Smooth muscle cell (in vitro differentiated cells): Measurements from ENCODE around the gene ARMH3. TPM values are rescaled to one million over a fixed set of nuclear protein-coding genes. Genes with fewer than 3 reads are reported as not detected.
A peak's percentile ranks its signal among the peaks of the same experiment; 100 is the strongest.

ENCODE experiments used
- DNase-seq: peaks from one replicate; lab custom pipeline; 2025; ENCODE audit not compliant: unreplicated experiment; lab: John Stamatoyannopoulos, UW
- H2AFZ ChIP-seq: fragments of 200-600 bp; sonication (generic); 2 replicates; pipeline ENCODE4 v1.6.0; 2016; ENCODE audit warnings: antibody characterized with exemption, low read depth, mild to moderate bottlenecking
- H3F3A ChIP-seq: fragments of 200-600 bp; sonication (generic); 2 replicates; pipeline ENCODE4 v1.6.0; 2017; ENCODE audit warnings: antibody characterized with exemption, low read depth
- H3K27ac ChIP-seq: fragments of 200-600 bp; sonication (generic); 2 replicates; pipeline ENCODE4 v1.5.1; 2016; ENCODE audit warnings: low read depth, mild to moderate bottlenecking
- H3K27me3 ChIP-seq: fragments of 200-600 bp; sonication (generic); 2 replicates; pipeline ENCODE4 v1.6.1; 2016; ENCODE audit warnings: low read depth, mild to moderate bottlenecking
- H3K36me3 ChIP-seq: fragments of 200-600 bp; sonication (generic); 2 replicates; pipeline ENCODE4 v1.5.1; 2016; ENCODE audit warnings: low read depth
- H3K4me1 ChIP-seq: fragments of 200-600 bp; sonication (generic); 2 replicates; pipeline ENCODE4 v1.5.1; 2016; ENCODE audit warnings: low read depth
- H3K4me2 ChIP-seq: fragments of 200-600 bp; sonication (generic); 2 replicates; pipeline ENCODE4 v1.6.0; 2016; ENCODE audit warnings: mild to moderate bottlenecking
- H3K4me3 ChIP-seq: fragments of 200-600 bp; sonication (generic); 2 replicates; pipeline ENCODE4 v1.5.1; 2016; ENCODE audit warnings: mild to moderate bottlenecking
- H3K79me2 ChIP-seq: fragments of 200-600 bp; sonication (generic); 2 replicates; pipeline ENCODE4 v1.6.0; 2016; ENCODE audit warnings: low read depth, mild to moderate bottlenecking
- H3K9ac ChIP-seq: fragments of 200-600 bp; sonication (generic); 2 replicates; pipeline ENCODE4 v1.6.0; 2016; ENCODE audit warnings: low read depth
- H3K9me3 ChIP-seq: fragments of 200-600 bp; sonication (generic); replicated peaks from 2 replicates; pipeline ENCODE4 v1.5.1; 2016; ENCODE audit warnings: low read depth
- H4K20me1 ChIP-seq: fragments of 200-600 bp; sonication (generic); 2 replicates; pipeline ENCODE4 v1.6.0; 2016; ENCODE audit warnings: low read depth
- CTCF ChIP-seq: fragments of 200-600 bp; sonication (generic); IDR thresholded peaks from 2 replicates; pipeline ENCODE4 v1.5.1; 2017; ENCODE audit warnings: borderline replicate concordance, mild to moderate bottlenecking, antibody characterized with exemption; ENCODE audit not compliant: insufficient read depth, poor library complexity, severe bottlenecking
- WGBS: methylation state at CpG from one replicate; pipeline ENCODE4 v1.1.7; 2016; ENCODE audit warnings: low lambda C conversion rate; 5-methylcytosine and 5-hydroxymethylcytosine counted together
- polyA plus RNA-seq: library from polyadenylated mRNA; unstranded; fragments of >200 nt; fragmentation: Nextera tagmentation; extraction: Ambion mirVana; gene quantifications from 2 replicates; pipeline ENCODE4 v1.2.1, GENCODE V29; 2016
- total RNA-seq: library from RNA; depleted of rRNA; stranded (reverse); fragments of >200 nt; gene quantifications from 2 replicates; pipeline ENCODE4 v1.2.3, GENCODE V29; 2014

Gene ARMH3
- total and polyA plus RNA-seq, 2 experiments from 2014 or later = 7.6 to 10.8 TPM

- 3% methylated on average over 14 of the region's 14 CpGs for WGBS
- Histone ChIP-seq H3K79me2 (peaks cover 61% of the 10 kb centered on the region), H3K36me3 (no peaks in the 10 kb centered on the region), H3K4me3 (peak overlapping the region; percentile 85), H3K27ac (peak overlapping the region; percentile 84), H3K9ac (peak overlapping the region; percentile 85), H4K20me1 (peaks cover 61% of the 10 kb centered on the region), H3K9me3 (no peaks in the 10 kb centered on the region), H3K4me2 (peak overlapping the region; percentile 99), H2AFZ (no peak overlapping the region), H3F3A (peaks cover 4% of the 10 kb centered on the region), H3K27me3 (no peaks in the 10 kb centered on the region), H3K4me1 (peaks cover 29% of the 10 kb centered on the region)
- no peak for DNase-seq
- TF ChIP-seq CTCF = no peak
Measured at GRCh38 chr10:101816913-101817336, 239.0 kb downstream of the ARMH3 start.

DNA sequence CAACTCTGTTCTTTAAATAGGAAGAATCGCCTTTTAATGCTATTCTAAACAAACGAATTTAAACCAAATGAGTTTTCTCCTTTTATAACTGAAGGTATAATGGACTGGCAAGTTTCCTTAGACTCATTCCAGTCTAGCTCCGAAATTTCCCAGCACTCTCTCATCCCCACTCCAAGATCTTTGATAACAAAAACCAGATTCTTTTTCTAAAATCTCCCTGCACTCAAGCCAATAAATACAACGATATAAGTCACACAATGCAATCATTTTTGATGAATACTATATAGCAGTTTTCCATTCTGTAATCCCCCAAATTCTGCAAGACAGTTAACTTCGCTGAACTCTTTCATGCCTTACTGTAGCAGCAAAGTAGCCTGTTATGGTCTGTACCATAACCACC, 239.6 kb downstream of the ARMH3 start:
- TF ChIP-seq CTCF = no peak
- Histone ChIP-seq H3F3A (peaks cover 4% of the 10 kb centered on the region), H3K27ac (peak overlapping the region; percentile 84), H3K4me1 (peaks cover 29% of the 10 kb centered on the region), H3K9ac (peak overlapping the region; percentile 85), H3K27me3 (no peaks in the 10 kb centered on the region), H3K4me3 (peak overlapping the region; percentile 85), H3K9me3 (no peaks in the 10 kb centered on the region), H4K20me1 (peaks cover 67% of the 10 kb centered on the region), H2AFZ (no peak overlapping the region), H3K79me2 (peaks cover 66% of the 10 kb centered on the region), H3K36me3 (no peaks in the 10 kb centered on the region), H3K4me2 (peak overlapping the region; percentile 99)
- 2% methylated on average over 5 of the region's 5 CpGs for WGBS
- no peak for DNase-seq

DNA sequence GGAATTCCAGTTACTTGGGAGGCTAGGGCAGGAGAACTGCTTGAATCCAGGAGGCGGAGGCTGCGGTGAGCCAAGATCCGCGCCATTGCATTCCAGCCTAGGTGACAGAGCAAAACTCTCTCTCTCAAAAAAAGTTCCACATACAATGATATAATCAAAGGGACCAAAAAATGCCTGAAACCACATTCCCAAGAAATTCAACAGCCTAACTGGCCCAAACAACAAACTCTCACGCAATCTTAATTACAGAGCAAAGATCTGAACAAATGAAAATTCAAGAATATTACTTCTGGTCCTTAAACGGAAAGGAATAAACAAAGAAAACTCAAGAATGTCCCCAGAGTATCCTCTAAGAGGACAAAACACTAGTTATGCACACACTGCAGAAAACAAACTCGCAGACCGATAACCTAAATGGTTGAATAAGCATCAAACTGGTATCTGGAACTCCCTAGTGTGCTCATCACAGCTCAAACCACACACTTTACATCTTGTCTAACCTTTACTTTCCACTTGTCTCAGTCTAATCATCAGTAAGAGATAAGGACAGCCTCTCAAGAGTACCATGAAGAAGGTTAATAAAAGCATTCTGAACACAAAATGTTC, 241.4 kb downstream of the ARMH3 start:
- no peak for DNase-seq
- H3K27ac ChIP-seq = peak overlapping the region; percentile 3
- H3K9me3 ChIP-seq = no peaks in the 10 kb centered on the region
- peak overlapping the region; percentile 99 for H3K4me2 ChIP-seq
- no peak overlapping the region for H2AFZ ChIP-seq
- H4K20me1 ChIP-seq = peaks cover 85% of the 10 kb centered on the region
- H3K36me3 ChIP-seq = peaks cover 9% of the 10 kb centered on the region
- 79% methylated on average over 8 of the region's 8 CpGs for WGBS
- peaks cover 4% of the 10 kb centered on the region for H3F3A ChIP-seq
- H3K4me1 ChIP-seq = peaks cover 29% of the 10 kb centered on the region
- no peak overlapping the region for H3K9ac ChIP-seq
- no peak for TF ChIP-seq CTCF
- H3K79me2 ChIP-seq = peaks cover 85% of the 10 kb centered on the region
- peak overlapping the region; percentile 85 for H3K4me3 ChIP-seq
- no peaks in the 10 kb centered on the region for H3K27me3 ChIP-seq

DNA sequence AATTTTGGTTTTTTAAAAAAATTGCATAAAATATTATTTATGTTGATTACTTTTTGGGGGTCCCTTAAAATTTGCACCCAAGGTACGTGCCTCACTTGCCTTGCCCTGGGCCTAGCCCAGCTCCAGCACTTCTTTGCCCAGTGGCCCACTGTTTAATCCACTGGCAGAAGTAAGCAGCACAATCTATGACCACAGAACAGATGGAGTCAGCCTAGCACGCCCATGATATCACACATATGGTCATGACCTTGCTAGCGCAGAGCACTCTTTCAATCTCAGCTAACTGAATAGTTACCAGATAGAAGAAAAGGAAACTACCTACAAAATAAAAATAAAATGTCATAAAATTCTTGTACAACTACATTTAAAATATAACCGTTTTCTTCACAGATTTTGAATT, 243.4 kb downstream of the ARMH3 start:
- H3K36me3 ChIP-seq = peaks cover 20% of the 10 kb centered on the region
- no peak overlapping the region for H3K4me2 ChIP-seq
- H4K20me1 ChIP-seq = peaks cover 100% of the 10 kb centered on the region
- no peak overlapping the region for H2AFZ ChIP-seq
- no peaks in the 10 kb centered on the region for H3K27me3 ChIP-seq
- peaks cover 99% of the 10 kb centered on the region for H3K79me2 ChIP-seq
- peaks cover 8% of the 10 kb centered on the region for H3F3A ChIP-seq
- H3K4me3 ChIP-seq = no peak overlapping the region
- no peaks in the 10 kb centered on the region for H3K9me3 ChIP-seq
- no peak overlapping the region for H3K9ac ChIP-seq
- TF ChIP-seq CTCF = no peak
- no peak overlapping the region for H3K27ac ChIP-seq
- WGBS = 94% methylated on average over 4 of the region's 4 CpGs
- H3K4me1 ChIP-seq = peaks cover 22% of the 10 kb centered on the region
- no peak for DNase-seq
